Measurements from ENCODE around the gene WRNIP1. TPM values are rescaled to one million over a fixed set of nuclear protein-coding genes. Genes with fewer than 3 reads are reported as not detected.

Gene WRNIP1
- total RNA-seq (2014; rRNA removed) = 66.4 and 75.0 TPM in 2 replicates
- 26.8 TPM for polyA plus RNA-seq (2012)

- peak; percentile 99 for DNase-seq (ENCODE audit: low read depth)
Observed at GRCh38 chr6:2765166-2765895, at the start of gene WRNIP1. TSS of gene WRNIP1 (plus strand) at chr6:2765393. CDS start at chr6:2765623, 230 bp downstream.

DNA sequence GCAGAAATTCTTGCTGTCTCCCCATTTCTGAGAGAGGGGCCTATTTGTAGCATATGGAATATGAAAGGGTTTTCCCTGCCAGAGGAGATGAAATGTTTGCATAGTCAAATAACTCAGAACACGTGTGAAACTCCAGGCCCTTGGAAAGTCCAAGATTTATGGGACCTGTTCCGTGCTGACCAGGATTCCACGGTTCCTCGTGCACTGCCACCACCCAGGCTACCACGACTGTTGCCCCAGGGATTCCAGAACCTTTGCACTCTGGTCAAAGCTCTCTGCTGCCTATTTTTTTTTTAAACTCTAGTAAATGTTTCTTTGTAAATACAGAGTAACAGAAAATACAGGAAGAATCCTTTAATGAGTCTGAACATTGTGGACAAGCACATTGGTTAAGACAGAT is 49.5 kb upstream of the WRNIP1 start:
- no peak for DNase-seq (ENCODE audit: low read depth)

DNA sequence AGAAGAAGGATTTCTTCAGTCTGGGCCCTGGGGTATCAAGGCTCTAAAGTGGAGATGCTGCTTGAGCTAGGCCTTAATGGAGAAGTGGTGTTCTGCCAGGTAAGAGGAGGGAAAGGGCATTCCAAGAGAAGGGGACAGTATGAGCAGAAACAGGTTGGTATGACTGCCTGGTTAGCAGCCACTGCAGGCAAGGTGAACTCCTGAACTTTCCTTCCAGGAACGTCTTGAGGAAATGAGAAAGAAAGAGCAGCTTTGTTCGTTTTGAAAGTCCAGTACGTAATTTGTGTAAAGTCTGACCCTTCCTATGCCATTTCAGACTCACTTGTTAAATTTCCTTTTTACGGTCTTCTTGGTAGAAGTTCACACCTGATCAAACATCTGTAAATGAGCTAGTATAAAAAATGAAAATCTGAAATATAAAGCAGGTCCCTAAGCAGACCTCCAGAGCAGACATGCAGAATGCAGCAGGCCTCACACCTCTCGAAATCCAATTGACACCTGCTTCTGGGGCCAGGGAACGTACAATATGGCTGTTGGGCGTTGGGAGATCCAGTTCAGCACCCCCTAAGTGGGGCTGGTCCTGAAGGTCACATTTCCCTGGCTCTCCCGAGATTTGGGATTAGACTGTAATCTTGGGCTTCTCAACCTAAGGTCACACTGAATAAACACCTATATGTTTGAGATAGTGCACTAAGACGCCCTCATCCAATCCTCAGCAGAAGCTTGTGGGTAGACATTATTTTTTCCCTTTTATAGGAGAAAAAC is 48.1 kb upstream of the WRNIP1 start:
- DNase-seq (ENCODE audit: low read depth) = no peak

- no peak for DNase-seq (ENCODE audit: low read depth)
Observed at GRCh38 chr6:2718334-2719092, 46.7 kb upstream of the WRNIP1 start.

GRCh38 chr6:2719093-2719455 is 46.1 kb upstream of the WRNIP1 start:
- DNase-seq (ENCODE audit: low read depth) = no peak

DNA sequence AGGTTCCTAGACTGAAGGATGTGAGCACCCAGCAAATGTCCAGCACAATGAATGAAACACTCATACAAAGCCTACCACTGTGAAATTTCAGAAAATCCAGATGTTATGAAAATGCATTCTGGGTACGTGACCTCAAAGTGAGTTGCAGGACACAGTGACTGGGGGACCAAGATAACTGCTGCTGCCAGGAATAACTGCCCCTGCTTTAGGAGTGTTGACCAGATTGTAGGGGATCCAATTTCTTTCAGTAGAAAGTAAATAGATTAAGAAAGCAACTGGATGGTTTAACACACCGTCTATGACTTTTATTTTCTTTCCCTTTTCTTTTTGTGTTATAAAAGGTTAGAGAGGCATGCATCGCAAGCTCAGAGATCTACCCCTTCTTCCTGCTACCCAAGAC is 44.0 kb upstream of the WRNIP1 start:
- no peak for DNase-seq (ENCODE audit: low read depth)

GRCh38 chr6:2725364-2725988 is 39.7 kb upstream of the WRNIP1 start:
- DNase-seq (ENCODE audit: low read depth) = no peak

GRCh38 chr6:2725999-2726567 is 39.1 kb upstream of the WRNIP1 start:
- peak; percentile 27 for DNase-seq (ENCODE audit: low read depth)

DNA sequence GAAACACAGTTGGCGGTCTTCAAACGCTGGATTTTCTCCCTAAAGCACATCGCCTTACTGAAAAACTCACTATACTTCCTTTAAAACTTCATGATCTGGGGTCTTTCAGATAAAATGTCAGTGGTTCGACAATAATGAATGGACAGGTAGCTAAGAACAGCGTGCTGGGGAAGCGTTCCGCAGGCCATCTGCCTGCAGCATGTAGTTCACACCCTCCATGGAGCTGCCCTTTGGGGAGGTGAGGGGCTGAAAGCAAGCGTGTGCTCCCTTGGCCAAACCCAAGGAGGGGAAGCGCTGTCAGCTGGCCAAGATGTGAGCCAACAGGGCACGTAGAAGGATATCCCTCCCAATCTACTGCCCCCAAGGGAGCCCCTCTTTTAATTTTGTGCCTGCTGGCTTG is 35.3 kb upstream of the WRNIP1 start:
- no peak for DNase-seq (ENCODE audit: low read depth)

DNA sequence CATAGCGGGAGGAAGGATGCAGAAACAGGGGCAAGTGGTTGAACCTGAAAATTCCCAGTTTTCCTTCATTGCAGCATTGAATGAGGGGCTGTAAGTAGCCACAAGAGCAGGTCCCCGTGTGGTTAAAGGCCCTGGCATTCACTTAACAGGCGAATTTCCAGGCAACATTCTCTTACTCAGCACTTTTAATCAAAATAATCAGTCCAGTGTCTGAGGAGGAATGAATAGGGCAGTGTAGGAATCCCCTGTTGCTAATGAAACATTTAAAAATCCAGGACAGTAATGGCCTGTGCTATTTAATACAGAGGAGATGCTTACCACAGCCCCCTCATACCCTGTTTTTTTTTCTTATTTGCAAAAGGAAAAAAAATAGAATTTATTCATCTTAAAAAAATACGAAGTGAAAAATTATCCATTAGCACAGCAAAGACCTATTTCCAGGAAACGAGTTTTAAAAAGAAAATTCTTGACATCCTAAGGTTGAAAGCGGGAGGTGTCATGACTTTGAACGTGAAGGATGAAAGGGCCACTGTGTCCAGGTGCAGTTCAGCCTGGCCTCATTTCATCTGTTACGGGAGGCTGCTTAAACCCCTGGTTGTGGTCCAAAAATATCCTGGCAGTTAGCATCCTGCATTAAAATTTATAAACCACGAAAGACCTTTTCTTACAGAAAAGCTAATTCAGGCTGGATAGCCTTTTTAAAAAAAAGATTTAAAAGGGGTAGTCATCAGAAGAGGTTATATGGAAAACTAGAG is 34.7 kb upstream of the WRNIP1 start:
- DNase-seq (ENCODE audit: low read depth) = no peak

GRCh38 chr6:2731281-2731909 is 33.8 kb upstream of the WRNIP1 start:
- no peak for DNase-seq (ENCODE audit: low read depth)

GRCh38 chr6:2732503-2733089 is 32.6 kb upstream of the WRNIP1 start:
- no peak for DNase-seq (ENCODE audit: low read depth)

GRCh38 chr6:2733324-2733723 is 31.9 kb upstream of the WRNIP1 start:
- peak; percentile 28 for DNase-seq (ENCODE audit: low read depth)

- no peak for DNase-seq (ENCODE audit: low read depth)
Observed at GRCh38 chr6:2733736-2734480, 31.3 kb upstream of the WRNIP1 start.

DNA sequence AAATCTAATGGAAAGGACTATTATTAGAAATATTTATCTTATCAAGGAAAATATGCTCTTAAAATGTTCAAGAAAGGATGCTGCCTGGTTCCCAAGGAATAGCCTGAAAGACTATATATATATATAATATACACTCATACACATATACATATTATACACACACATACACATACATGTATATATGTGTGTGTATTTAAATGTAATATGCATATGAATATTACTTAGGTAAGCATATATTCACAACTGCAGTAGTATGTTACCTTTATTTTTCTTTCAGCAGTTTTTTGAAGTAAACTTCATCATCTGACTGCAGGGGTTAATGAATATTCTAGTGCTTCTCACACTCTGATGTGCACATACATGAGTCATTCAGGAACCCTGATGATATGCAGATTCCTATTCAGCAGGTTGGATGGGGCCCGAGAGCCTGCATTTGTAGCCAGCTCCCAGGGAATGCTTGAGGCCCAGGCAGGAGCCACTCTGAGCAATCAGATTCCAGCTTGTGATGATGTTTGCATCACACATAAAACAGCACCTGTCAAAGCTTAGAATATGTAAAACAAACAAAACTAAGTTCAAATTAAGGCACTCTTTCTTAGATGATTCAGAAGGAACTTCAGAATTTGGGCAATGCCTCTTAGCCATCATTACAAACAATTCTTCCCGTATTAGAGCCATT is 30.6 kb upstream of the WRNIP1 start:
- no peak for DNase-seq (ENCODE audit: low read depth)

DNA sequence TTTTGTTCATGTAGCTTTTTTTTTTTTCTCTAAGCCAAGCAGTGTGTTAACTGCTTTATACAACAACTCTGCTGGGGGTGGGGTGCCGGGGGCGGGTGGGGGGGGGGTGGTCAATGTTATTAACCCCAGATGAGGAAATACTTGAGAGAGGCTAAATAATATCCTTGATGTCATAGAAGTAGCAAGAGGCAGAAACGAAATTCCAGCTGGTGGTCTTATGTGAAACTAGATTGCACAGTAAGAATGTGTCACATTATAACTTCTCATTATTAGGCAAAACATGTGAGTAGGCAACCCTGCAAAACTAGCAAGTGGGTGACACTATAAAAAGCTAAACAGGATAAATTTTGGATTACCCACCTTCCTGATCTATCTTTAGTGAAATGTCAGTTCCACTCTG is 27.3 kb upstream of the WRNIP1 start:
- no peak for DNase-seq (ENCODE audit: low read depth)

DNA sequence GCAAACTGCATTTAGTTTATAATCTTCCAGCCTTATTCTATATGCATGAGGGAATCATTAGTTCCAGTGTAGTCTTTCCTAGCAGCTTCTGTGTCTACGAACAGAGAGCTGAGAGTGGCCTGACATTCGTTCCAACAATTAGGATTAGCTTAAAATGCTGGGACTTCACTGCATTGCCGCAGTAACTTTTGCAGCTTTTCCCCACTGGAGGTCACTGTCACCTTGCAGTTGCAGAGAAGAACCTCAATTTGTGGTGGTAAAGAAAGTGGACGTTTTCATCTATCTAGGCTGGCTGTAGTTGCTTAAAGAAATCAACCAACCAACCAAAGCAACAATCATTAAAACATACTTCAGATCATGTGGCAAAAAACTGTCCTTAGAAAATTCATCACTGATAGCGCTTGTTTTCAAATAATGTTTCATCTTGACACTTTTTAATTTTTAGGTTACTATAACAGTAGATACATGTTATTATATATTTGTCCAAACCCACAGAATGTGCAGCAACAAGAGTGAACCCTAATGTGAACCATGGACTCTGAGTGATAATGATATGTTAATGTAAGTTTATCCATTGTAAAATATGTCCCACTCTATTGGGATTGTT is 26.7 kb upstream of the WRNIP1 start:
- DNase-seq (ENCODE audit: low read depth) = peak; percentile 54

DNA sequence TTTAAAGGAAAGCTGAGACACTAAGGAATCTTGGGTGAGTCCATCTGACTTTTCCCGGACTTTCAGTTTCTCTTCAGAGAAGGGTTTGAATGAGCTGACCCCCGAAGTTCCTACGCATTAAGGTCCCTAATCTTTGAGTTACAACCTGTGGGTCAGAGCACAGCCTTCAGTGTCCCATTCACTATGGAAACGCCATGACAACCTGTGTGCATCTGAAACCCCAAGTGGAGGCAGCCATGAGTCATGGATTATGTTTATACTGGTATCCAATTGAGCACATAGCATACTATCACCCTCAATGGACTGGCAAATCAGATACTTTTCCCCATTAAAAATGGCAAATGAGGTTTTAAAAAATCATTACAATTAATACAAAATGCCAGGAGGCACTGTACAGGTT is 25.9 kb upstream of the WRNIP1 start:
- peak; percentile 76 for DNase-seq (ENCODE audit: low read depth)
